SK-N-SH (cell line): ENCODE data around the gene ZMIZ1. TPM values are rescaled to one million over a fixed set of nuclear protein-coding genes. Genes with fewer than 3 reads are reported as not detected.

Experiments
- CTCF ChIA-PET: fragments of 300-600, 350-600 bp; formaldehyde crosslinking; extraction: SDS; loops from one replicate; lab custom pipeline; 2021; lab: Yijun Ruan, JAX
- POLR2A ChIA-PET: fragments of 350-600 bp; sonication (Branson Sonifier 250); formaldehyde crosslinking; extraction: SDS; loops from one replicate; lab custom pipeline; 2020; ENCODE audit warnings: antibody characterized with exemption, inconsistent platforms; lab: Yijun Ruan, JAX
- DNase-seq: peaks from one replicate; pipeline ENCODE4 v3.0.0; 2012
- H2AFZ ChIP-seq: fragments of 200-600 bp; sonication (generic); 2 replicates; pipeline ENCODE4 v1.8.1; 2016; ENCODE audit warnings: antibody characterized with exemption, mild to moderate bottlenecking, low read depth
- H3F3A ChIP-seq: fragments of 200-600 bp; sonication (generic); replicated peaks from 2 replicates; pipeline ENCODE3; 2016; ENCODE audit warnings: antibody characterized with exemption, mild to moderate bottlenecking; ENCODE audit not compliant: insufficient read depth
- H3K27ac ChIP-seq, 2 experiments: fragments of 200-500 bp in 1 of 2; fragments of 200-600 bp in 1 of 2; sonication (Bioruptor generic) in 1 of 2; sonication (generic), shearing (Covaris generic) in 1 of 2; 2 replicates each; pipeline versions ENCODE4 v1.5.1 to v1.6.1; 2014 to 2016; ENCODE audit warnings: low read depth in 2 of 2, inconsistent platforms in 1 of 2, low read length in 1 of 2, mild to moderate bottlenecking in 1 of 2, mixed read lengths in 1 of 2
- H3K27me3 ChIP-seq: fragments of 200-600 bp; sonication (generic), shearing (Covaris generic); 2 replicates; pipeline ENCODE4 v1.6.1; 2016; ENCODE audit warnings: mixed run types; ENCODE audit not compliant: insufficient read depth
- H3K36me3 ChIP-seq, 2 experiments: fragments of 200-500 bp in 1 of 2; fragments of 200-600 bp in 1 of 2; sonication (Bioruptor generic) in 1 of 2; sonication (generic) in 1 of 2; replicated peaks in 1 of 2; 2 replicates each; pipeline versions ENCODE3 to v1.5.1; 2014 to 2016; ENCODE audit warnings: low read length in 1 of 2, mild to moderate bottlenecking in 1 of 2; ENCODE audit not compliant: insufficient read depth in 2 of 2, control insufficient read depth in 1 of 2
- H3K4me1 ChIP-seq, 2 experiments: fragments of 200-500 bp in 1 of 2; fragments of 200-600 bp in 1 of 2; sonication (Bioruptor generic) in 1 of 2; sonication (generic), shearing (Covaris generic) in 1 of 2; 2 replicates each; pipeline versions ENCODE4 v1.5.1 to v1.6.1; 2014 to 2016; ENCODE audit warnings: low read depth in 1 of 2, low read length in 1 of 2, mixed run types in 1 of 2; ENCODE audit not compliant: insufficient read depth in 2 of 2, control insufficient read depth in 1 of 2
- H3K4me2 ChIP-seq: fragments of 200-600 bp; sonication (generic), shearing (Covaris generic); 2 replicates; pipeline ENCODE4 v1.6.1; 2017; ENCODE audit warnings: mixed run types
- H3K4me3 ChIP-seq, 2 experiments: fragments of 200-500 bp in 1 of 2; fragments of 200-600 bp in 1 of 2; sonication (Bioruptor generic) in 1 of 2; sonication (generic), shearing (Covaris generic) in 1 of 2; 2 replicates each; pipeline versions ENCODE4 v1.5.1 to v1.8.1; 2014 to 2016; ENCODE audit warnings: low read depth in 2 of 2, inconsistent platforms in 1 of 2, low read length in 1 of 2, mild to moderate bottlenecking in 1 of 2, mixed read lengths in 1 of 2, moderate library complexity in 1 of 2
- H3K79me2 ChIP-seq: fragments of 200-600 bp; sonication (generic); 2 replicates; pipeline ENCODE4 v1.8.1; 2017; ENCODE audit warnings: mild to moderate bottlenecking; ENCODE audit not compliant: insufficient read depth
- H3K9ac ChIP-seq: fragments of 200-600 bp; sonication (generic); 2 replicates; pipeline ENCODE4 v1.6.1; 2017; ENCODE audit warnings: mixed run types
- H3K9me2 ChIP-seq: fragments of 200-600 bp; sonication (generic); 2 replicates; pipeline ENCODE4 v1.6.1; 2017; ENCODE audit warnings: mixed run types
- H3K9me3 ChIP-seq: fragments of 200-600 bp; sonication (generic); 2 replicates; pipeline ENCODE4 v1.6.1; 2017; ENCODE audit warnings: mixed run types, mild to moderate bottlenecking, moderate library complexity
- H4K20me1 ChIP-seq: fragments of 200-600 bp; sonication (generic); 2 replicates; pipeline ENCODE4 v1.6.1; 2017; ENCODE audit warnings: mild to moderate bottlenecking, mixed run types; ENCODE audit not compliant: insufficient read depth
- CHD2 ChIP-seq: fragments of 150-350 bp; IDR thresholded peaks from 2 replicates; pipeline ENCODE4 v1.6.1; 2018; ENCODE audit warnings: low read length; ENCODE audit not compliant: partially characterized antibody
- CTCF ChIP-seq: fragments of 200-600 bp; sonication (generic); IDR thresholded peaks from 2 replicates; pipeline ENCODE4 v1.6.1; 2017; ENCODE audit warnings: antibody characterized with exemption, mild to moderate bottlenecking, moderate library complexity
- ELF1 ChIP-seq: IDR thresholded peaks from 2 replicates; pipeline ENCODE4 v1.4.0; 2012
- EZH2phosphoT487 ChIP-seq: fragments of 200-600 bp; sonication (generic); IDR thresholded peaks from 2 replicates; pipeline ENCODE4 v1.6.1; 2017; ENCODE audit warnings: low read depth, mixed run types, mild to moderate bottlenecking, antibody characterized with exemption, moderate library complexity, borderline replicate concordance
- FOSL2 ChIP-seq: IDR thresholded peaks from 2 replicates; pipeline ENCODE4 v1.4.0; 2012; ENCODE audit warnings: low read depth, mild to moderate bottlenecking, moderate library complexity, borderline replicate concordance
- FOXM1 ChIP-seq: IDR thresholded peaks from 2 replicates; pipeline ENCODE4 v1.4.0; 2012; ENCODE audit warnings: low read depth, mild to moderate bottlenecking
- MEF2A ChIP-seq: IDR thresholded peaks from 2 replicates; pipeline ENCODE4 v1.4.0; 2012; ENCODE audit warnings: low read depth, borderline replicate concordance
- MXI1 ChIP-seq: IDR thresholded peaks from 2 replicates; pipeline ENCODE4 v1.6.1; 2012; ENCODE audit warnings: mild to moderate bottlenecking, low read depth, low read length, improper control_type of control experiment
- NFIC ChIP-seq: IDR thresholded peaks from 2 replicates; pipeline ENCODE4 v1.4.0; 2012; ENCODE audit warnings: borderline replicate concordance
- RFX5 ChIP-seq: IDR thresholded peaks from 2 replicates; pipeline ENCODE4 v1.6.1; 2012; ENCODE audit warnings: mild to moderate bottlenecking, improper control_type of control experiment, low read length
- RXRA ChIP-seq: IDR thresholded peaks from 2 replicates; pipeline ENCODE4 v1.4.0; 2012; ENCODE audit warnings: low read depth, mild to moderate bottlenecking, borderline replicate concordance
- USF2 ChIP-seq: fragments of 150-350 bp; IDR thresholded peaks from 2 replicates; pipeline ENCODE4 v1.6.1; 2017; ENCODE audit warnings: antibody characterized with exemption, low read length, low read depth, borderline replicate concordance
- YY1 ChIP-seq: IDR thresholded peaks from 2 replicates; pipeline ENCODE4 v1.4.0; 2012; ENCODE audit warnings: low read depth, mild to moderate bottlenecking
- WGBS: methylation state at CpG from one replicate; pipeline ENCODE4 v1.1.6; 2017; ENCODE audit warnings: low lambda C conversion rate; 5-methylcytosine and 5-hydroxymethylcytosine counted together
- polyA plus RNA-seq, 3 experiments: library from polyadenylated mRNA; depleted of rRNA; stranded (reverse); fragments of >200 nt; gene quantifications; 2 replicates each; pipeline ENCODE4 v1.2.3, GENCODE V29; 2012

The ZMIZ1 gene
- polyA plus RNA-seq, 1 of the 3 experiments (the other 2 are of a cell fraction): 23.5 TPM

GRCh38 chr10:79118286-79119202, 49.8 kb downstream of the ZMIZ1 start:
- no peak for TF ChIP-seq USF2
- TF ChIP-seq FOXM1: no peak
- no peak for TF ChIP-seq CTCF
- TF ChIP-seq YY1: no peak
- TF ChIP-seq ELF1: no peak
- no peak for TF ChIP-seq MEF2A
- no peak for TF ChIP-seq MXI1
- no peak for TF ChIP-seq EZH2phosphoT487
- TF ChIP-seq RXRA: no peak
- TF ChIP-seq FOSL2: no peak
- TF ChIP-seq, all 33 proteins: peak for 0
- Histone ChIP-seq H3K4me2 (no peak overlapping the region), H3F3A (peaks cover 2% of the 10 kb centered on the region), H3K36me3 (peaks cover 19 to 48% of the 10 kb centered on the region in 2 experiments), H3K4me3 (no peak overlapping the region), H2AFZ (no peak overlapping the region), H3K9me3 (no peaks in the 10 kb centered on the region), H3K27me3 (no peaks in the 10 kb centered on the region), H3K9ac (no peak overlapping the region), H3K9me2 (no peaks in the 10 kb centered on the region), H3K79me2 (peaks cover 96% of the 10 kb centered on the region), H4K20me1 (peaks cover 92% of the 10 kb centered on the region), H3K27ac (peak overlapping the region in 1 of 2 experiments; percentile 16; a peak in 1 of 4 replicates), H3K4me1 (peaks cover 16 to 59% of the 10 kb centered on the region in 2 experiments)
- 98% methylated on average over 23 of the region's 25 CpGs for WGBS
- ChIA-PET POLR2A (no interaction called here), CTCF (interaction anchor here (0.6 to 1.2 kb wide), 3 partner anchors 8 to 61 kb away, joined by 3 read pairs; no protein-coding TSS in a partner anchor)
- DNase-seq: no peak

GRCh38 chr10:79119306-79119705, 50.5 kb downstream of the ZMIZ1 start:
- H3K9me2 ChIP-seq: no peaks in the 10 kb centered on the region
- H3K36me3 ChIP-seq: peaks cover 19 to 55% of the 10 kb centered on the region in 2 experiments
- no peaks in the 10 kb centered on the region for H3F3A ChIP-seq
- no peak for DNase-seq
- H3K27ac ChIP-seq: peak overlapping the region in 1 of 2 experiments; percentile 16; a peak in 1 of 4 replicates
- H4K20me1 ChIP-seq: peaks cover 94% of the 10 kb centered on the region
- H3K79me2 ChIP-seq: peaks cover 96% of the 10 kb centered on the region
- H2AFZ ChIP-seq: no peak overlapping the region
- TF ChIP-seq CTCF: no peak
- no peak for TF ChIP-seq FOSL2
- no peak for TF ChIP-seq FOXM1
- TF ChIP-seq RFX5: no peak
- no peak for TF ChIP-seq MEF2A
- no peak for TF ChIP-seq USF2
- TF ChIP-seq CHD2: no peak
- TF ChIP-seq NFIC: no peak
- TF ChIP-seq, all 33 proteins: peak for 0
- Histone ChIP-seq H3K4me3 (no peak overlapping the region), H3K9ac (no peak overlapping the region), H3K27me3 (no peaks in the 10 kb centered on the region), H3K9me3 (no peaks in the 10 kb centered on the region), H3K4me1 (peaks cover 9 to 52% of the 10 kb centered on the region in 2 experiments), H3K4me2 (no peak overlapping the region)
- POLR2A ChIA-PET: no interaction called here
- CTCF ChIA-PET: no interaction called here
- 95% methylated on average over 5 of the region's 5 CpGs for WGBS
